ENCODE measurements around the gene IRF8.

Gene IRF8

GRCh38 chr16:85961988-85962915 lies 63.3 kb downstream of the IRF8 start:
- DNase-seq: no peak

- DNase-seq: no peak
These were observed 64.9 kb downstream of the IRF8 start for GRCh38 chr16:85963753-85964285.

GRCh38 chr16:85965125-85965524 lies 66.2 kb downstream of the IRF8 start:
- DNase-seq: no peak

- DNase-seq: no peak
These were observed 68.1 kb downstream of the IRF8 start for GRCh38 chr16:85967111-85967510.

- peak; percentile 25 for DNase-seq
These were observed 69.3 kb downstream of the IRF8 start for GRCh38 chr16:85968041-85968920.

- no peak for DNase-seq
These were observed 70.2 kb downstream of the IRF8 start for GRCh38 chr16:85969159-85969558.

- peak; percentile 46 for DNase-seq
These were observed 70.6 kb downstream of the IRF8 start for GRCh38 chr16:85969591-85969990.

- no peak for DNase-seq
These were observed 71.2 kb downstream of the IRF8 start for GRCh38 chr16:85970016-85970733.

GRCh38 chr16:85970738-85971137 lies 71.8 kb downstream of the IRF8 start:
- DNase-seq: no peak
